GM18520 (cell line): ENCODE data around the gene APEX1.
"Not testable (repeated sequence)": the region's sequence is repeated elsewhere in the genome, so short reads cannot be mapped to it uniquely, and the experiment has no call there.

ENCODE experiments used
- ATAC-seq: cut with Tn5 transposase; IDR thresholded peaks from one replicate; pipeline ENCODE4 v1.9.1; 2021; ENCODE audit not compliant: unreplicated experiment

The APEX1 gene

DNA sequence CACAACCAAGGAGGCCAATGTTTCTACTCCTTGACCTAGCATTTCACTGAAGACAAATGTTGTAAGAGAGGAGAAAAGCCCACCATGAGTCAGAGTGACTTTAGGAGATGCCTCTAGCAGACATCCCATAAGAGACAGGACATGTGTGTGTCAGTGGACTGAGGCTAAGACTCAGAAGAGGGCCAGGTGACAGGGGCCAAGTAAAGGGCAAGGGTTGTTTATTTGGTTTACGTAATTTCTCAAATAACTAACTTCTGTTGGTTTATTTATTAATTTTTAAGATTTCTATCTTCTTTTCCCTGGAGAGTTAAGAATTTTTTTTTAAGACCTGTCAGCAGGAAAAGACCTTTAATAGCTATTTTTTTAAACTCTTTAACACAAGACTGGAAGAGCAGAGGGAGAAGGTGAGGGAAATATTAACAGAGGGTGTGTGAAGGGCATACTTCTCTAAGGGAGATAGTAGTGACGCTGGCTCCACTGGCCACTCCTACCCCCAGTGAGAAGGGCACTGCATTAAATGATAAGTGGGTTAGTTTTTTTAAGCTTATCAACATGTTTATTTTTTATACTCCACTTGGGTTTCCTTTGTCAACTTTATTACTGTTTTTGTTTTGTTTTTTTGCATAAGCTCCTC lies 17.6 kb downstream of the APEX1 start:
- ATAC-seq = no peak

DNA sequence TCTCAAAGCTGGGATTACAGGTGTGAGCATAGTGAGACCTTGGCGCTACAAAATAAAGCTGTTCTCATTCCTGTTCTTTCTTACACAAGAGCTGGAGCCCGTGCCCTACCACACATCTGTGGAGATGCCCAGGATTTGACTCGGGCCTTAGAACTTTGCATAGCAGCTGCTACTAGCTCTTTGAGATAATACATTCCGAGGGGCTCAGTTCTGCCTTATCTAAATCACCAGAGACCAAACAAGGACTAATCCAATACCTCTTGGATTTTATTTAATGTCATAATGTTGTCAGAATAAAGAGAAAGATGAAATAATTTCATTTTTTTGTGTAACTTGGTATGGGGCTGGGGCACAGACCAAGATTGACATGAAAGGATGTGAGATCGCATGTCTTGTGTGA lies 21.8 kb downstream of the APEX1 start:
- ATAC-seq = no peak

DNA sequence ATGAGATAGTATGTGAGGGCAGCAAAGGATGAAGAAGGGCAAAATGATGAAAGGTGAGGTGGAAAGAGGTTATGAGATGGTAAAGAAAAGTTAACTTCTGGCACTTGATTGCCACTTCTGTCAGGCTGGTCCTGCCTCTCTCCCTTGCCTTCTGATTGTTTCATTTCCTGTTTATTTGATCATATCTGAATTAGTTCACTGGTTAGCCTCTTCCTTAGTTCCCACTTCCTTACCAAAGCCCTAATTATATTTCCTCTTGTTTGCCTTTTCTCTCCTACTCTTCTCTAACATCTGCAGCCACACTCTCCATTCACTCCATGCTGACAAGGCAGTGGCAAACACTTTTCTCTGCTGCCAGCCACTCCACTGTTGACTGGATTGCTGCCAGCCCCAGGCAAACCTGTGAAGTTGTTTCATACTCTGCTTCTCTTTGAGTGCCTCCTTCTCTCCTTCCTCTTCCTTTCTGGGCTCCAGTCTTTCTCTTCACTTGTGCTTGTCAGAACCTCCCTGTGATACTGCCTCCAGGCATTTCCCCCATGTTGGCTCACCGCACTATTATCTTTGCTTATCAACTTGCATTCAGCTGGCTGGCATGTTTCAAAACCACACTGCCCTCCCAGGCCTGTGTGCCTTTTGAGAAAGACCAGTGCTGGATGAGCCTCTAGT lies 22.3 kb downstream of the APEX1 start:
- no peak for ATAC-seq

DNA sequence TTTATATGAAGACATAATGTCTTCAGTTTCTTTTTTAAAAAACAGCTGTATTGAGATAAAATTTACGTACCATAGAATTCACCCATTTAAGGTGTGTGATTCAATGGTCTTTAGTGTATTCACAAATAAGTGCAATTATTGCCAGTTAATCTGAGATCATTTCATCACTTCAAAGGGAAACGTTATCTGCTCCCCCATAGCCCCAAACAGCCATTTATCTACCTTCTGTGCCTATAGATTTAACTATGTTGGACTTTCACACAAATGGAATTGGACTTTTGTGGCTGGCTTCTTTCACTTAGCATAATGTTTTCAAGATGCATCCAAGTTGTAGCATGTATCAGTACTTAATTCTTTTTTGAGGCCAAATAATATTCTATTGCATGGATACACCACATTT lies 23.9 kb downstream of the APEX1 start:
- no peak for ATAC-seq

DNA sequence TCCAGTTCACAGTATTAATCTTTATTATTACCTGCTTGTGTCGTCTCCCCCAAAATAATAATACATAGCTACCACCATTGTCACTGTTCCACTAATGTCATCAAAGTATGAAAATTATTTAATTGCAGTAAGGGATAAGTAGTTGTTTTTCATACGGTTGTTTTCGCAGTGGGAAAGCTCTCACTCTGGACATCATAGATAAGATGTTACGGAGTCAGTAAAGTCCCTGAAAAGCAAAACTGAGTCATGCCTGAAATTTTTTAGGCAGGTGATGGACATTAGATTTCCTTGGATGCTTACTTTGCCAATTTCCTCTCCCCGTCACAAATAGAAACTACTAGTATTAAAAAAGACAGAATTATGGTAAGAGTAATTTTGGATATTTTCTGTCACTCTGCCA lies 27.4 kb downstream of the APEX1 start:
- no peak for ATAC-seq

DNA sequence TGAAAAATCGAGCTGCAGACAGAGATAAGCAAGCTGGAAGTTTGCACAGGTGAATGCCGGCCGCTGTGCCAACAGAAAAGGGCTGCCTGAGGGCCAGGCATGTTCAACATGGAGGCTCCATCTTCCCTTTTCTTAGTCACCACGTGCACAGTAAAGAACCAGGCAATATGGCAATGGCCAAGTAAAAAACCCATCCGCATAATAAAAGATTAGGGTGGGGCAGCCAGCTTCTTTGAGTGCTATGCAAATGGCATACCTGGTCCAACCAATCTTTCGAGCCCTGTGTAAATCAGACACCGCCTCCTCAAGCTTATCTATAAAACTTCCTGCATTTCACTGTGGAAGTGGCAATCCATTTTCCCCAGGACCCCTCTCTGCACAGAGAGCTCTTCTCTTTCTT lies 30.9 kb downstream of the APEX1 start:
- ATAC-seq = no peak

DNA sequence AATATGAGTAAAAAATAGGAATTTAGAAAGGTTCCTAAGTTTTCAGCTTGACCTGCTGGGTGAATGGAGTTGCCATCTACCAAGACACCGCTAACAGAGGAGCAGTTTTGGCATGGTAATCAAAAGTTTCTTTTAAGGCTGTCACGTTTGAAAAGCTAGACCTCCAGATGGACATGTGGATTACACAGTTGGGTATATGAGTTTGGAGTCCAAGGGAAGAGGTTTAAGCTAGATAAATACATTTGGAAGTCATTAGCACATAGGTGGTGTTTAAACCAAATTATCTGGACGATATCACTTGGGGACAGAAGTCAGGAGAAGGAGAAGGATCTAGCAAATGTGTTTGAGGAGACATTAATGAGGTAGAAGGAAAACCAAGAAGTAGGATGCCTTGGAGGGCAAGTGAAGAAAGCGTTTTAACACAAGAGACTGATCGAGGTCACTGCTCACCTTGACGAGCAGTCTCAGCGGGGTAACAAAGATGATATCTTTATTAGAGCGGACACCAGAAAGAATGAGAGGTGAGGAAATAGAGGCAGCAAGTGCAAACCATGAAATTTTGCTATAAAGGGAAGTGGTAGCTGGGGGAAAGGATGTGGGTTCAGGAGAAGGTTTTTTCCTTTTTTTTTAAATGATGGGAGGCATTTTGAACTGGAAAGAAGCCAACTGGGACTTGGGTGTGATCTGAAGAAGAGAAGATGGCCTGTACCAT lies 31.8 kb downstream of the APEX1 start:
- no peak for ATAC-seq

DNA sequence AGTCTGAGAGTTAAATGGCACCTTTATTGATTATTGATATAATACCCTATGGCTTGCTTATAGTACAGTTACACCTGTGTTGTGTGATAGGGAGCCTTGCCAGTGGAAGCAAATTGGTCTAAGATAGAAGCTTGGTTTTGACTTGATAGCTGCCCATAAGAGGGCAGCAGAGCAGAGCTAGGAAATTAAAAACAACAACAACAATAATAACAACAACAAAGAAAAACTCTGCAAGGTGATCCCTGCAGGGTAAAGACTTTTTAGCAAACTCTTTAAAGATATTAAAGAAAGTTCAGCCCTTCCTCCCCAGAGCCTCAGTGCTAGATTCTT lies 32.3 kb downstream of the APEX1 start:
- ATAC-seq = no peak

DNA sequence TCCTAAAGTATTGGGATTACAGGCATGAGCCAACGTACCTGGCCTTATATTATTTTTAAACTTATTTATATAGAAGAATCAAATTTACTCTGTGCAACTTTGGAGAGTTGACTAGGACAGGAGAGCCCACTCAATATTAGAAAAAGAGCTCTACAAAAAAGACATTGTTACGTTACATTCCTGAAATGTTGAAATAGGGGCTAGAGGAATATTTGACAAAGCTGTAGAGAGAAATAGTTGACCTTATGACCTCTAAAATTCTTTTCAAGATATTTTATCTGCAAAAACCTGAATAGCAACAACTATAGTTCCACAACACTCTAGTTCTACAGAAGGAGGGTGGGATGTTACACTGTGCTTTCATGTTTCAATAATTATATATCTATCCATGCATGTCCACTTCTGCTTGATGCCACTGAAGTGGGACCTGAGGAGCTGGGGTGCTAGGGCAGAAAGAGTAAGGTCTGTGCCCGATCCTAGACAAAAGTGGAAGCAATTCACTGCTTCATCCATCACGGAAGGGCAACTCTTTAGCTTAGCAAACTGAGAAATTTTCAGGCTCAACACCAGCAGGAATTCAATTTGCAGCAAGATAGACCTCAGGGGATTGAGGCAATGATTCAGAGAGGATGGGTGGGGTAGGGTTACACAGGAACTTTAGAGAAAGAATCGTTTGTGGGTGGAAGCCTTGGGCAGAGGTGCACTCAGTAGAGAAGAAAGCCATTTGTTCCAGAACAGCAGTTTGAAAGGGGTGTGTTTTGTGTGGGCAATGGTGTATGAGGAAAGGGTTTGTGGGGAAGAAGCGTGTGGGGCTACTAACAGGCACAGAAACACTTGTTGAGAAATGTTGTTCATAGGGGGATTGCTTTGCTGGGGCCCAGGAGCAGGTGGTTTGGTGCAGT lies 34.3 kb downstream of the APEX1 start:
- no peak for ATAC-seq

DNA sequence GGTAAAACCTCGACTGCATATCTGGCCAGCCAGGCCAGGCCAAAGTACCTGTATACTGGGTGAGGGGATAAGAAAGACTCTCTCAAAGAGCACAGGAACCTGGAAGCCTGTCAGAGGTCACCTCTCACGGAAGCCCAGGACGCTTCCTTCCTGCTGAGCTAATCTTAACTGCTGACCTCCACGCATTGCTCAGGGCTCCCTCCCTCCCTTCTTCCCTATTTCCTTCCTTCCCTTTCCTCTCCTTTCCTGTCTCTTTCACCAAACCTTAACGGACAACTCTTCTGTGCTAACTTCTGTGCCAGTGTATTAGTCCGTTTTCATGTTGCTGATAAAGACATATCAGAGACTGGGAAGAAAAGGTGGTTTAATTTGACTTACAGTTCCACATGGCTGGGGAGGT lies 35.5 kb downstream of the APEX1 start:
- no peak for ATAC-seq

DNA sequence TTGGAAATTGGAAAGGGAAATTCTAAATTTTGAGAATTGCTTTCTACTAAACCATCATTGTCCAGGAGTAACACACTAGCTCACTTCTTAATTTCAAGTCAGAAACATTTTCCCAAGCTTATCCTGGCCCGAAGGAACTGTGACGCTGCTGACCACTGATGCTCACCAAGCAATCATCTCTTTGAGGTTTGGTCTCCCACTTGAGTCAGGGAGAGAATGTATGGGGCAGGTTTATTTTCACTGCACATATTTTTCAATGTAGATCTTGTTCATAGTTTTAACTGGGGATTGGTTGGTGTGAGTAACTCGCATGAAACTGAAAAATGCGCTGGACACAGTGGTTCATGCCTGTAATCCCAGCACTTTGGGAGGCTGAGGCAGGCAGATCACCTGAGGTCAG lies 37.5 kb downstream of the APEX1 start:
- no peak for ATAC-seq

DNA sequence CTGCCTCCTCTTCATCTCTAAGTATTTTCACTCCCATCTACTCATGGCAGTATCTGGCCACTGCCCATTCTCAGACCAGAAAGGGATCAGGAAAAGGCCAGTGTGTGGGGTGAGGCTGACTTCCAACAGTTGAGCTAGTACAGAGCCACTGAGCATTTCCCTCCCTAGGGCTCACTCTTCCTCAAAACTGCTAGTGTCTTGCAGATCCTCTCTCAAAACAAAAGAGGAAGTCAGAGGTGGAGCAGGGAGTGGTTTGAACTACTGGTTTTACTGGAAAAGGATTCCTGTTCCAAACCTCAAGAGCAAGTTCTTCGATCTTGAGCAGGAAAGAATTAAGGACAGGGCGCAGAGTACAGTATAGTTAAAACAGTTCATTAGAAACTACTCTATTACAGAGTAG lies 38.6 kb downstream of the APEX1 start:
- no peak for ATAC-seq

DNA sequence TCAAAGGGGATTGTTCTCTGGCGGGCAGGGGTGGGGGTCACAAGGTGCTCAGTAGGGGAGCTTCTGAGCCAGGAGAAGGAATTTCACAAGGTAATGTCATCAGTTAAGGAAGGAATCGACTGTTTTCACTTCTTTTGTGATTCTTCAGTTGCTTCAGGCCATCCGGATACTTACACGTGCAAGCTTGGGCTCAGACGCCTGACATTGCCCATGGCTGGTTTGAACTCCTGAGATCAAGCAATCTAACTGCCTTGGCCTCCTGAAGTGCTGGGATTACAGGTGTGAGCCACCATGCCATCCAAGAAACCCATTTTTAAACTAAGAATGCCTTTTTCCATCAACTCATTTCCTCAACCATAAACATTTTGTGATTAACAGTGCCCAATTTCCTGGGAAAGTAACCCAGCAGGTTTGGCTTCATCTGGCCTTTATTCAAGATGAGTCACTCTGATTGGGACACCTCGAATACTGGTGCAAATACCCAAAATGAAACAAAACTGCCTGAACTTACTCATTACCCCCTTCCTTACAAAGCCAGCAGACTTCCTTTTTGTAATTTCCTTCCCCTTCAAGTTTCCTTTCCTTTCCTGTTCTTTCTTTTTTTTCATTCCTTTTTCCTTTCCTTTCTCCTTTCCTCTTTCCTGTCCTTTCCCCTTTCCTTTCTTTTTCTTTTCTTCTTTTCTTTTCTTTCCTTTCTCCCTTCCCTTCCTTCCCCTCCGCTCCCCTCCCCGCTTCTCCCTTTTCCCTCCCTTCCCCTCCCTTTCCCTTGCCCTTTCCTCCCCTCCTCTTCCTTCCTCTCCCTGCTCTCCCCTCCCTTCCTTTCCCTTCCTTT lies 40.1 kb downstream of the APEX1 start:
- ATAC-seq = no peak

DNA sequence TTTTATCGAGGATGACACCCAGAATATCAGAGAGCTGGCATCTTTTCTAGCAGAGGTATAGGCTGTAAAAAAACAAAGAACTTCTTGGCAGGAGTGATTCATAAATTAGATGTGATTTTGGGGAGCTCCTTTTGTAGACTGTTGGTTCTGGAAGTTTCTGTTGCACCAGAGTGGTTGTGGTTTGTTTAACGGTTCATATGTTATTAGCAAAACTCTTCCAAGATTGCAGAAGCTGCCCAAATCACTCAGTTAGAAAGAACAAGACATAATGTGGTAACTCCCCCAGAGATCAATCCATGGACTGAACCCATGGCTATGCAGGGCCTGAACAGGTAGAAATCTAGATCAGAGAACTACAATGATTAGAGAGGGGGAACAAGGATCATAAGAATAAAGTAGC lies 43.6 kb downstream of the APEX1 start:
- no peak for ATAC-seq

DNA sequence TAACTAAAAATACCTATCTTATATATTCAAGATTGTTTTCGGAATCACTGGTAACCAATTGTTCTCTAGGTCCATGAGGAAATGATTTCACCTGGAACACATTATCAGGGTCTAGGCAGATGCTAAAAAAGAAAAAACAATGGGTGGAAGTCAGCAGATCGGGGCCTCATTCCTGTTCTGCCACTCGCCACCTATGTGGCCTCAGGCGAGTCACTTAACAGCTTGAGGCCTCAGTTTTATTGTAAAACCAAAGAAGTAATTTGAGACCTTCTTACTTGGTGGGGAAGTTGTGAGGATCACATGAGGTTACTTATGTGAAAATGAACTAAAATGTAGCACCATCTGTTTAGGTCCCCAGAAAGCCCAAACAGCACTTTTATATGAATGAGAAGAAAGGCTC lies 44.1 kb downstream of the APEX1 start:
- ATAC-seq = no peak

DNA sequence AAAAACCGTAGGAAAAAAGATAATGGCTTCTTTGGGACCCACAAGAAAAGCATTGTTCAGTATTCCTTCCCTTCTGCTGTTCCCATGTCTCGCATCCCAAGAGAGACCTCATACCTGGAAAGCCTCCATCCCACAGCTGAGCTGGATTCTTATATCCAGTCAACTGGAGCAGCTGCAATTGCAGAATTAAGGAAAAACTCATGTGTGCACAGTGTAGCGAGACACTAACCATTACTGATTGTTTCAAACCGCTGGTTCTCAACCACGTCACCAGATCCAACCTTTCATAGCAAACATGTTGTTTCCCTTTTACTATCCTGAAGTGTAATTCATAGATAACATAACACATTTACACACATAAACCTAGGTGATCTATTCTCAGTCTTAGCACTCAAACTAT lies 44.9 kb downstream of the APEX1 start:
- ATAC-seq = no peak

DNA sequence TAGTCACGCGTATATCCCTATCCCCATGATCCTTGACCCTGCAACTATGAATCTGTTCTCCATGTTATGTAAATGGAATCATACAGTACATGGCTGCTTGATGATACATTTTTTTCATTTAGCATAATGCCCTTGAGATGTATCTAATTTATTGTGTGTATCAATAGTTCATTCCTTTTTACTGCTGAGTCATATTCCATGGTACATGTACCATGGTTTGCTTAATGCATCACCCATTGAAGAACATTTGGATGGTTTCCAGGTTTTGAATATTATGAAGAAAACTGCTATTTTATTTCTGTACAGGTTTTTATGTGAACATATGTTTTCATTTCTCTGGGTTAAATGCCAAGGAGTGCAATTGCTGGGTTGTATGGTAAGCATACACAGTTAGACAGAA lies 46.3 kb downstream of the APEX1 start:
- no peak for ATAC-seq

DNA sequence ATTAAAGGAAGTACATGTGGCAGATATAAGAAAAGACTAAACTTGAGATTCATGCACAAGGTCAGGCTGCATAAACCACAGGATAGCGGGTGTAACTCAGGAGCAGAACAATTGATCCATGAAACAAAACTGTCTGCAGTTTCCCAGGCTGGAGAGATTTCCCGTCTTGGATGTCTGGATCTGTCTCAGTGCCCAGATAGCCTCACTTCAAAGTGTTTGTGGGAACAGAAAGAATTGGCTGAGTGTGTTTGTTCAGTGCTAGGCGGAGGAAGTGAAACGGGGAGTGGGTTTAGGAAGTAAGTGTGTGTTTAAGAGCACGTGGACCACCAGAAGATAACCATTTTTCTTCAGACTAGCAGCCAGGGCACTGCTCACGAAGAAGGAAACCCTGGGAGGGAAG lies 48.9 kb downstream of the APEX1 start:
- no peak for ATAC-seq

DNA sequence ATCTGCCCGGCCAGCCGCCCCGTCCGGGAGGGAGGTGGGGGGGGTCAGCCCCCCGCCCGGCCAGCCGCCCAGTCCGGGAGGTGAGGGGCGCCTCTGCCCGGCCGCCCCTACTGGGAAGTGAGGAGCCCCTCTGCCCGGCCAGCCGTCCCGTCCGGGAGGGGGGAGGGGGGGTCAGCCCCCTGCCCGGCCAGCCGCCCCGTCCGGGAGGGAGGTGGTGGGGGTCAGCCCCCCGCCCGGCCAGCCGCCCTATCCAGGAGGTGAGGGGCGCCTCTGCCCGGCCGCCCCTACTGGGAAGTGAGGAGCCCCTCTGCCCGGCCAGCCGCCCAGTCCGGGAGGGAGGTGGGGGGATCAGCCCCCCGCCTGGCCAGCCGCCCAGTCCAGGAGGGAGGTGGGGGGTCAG lies 51.2 kb downstream of the APEX1 start:
- ATAC-seq = not testable (repeated sequence)

DNA sequence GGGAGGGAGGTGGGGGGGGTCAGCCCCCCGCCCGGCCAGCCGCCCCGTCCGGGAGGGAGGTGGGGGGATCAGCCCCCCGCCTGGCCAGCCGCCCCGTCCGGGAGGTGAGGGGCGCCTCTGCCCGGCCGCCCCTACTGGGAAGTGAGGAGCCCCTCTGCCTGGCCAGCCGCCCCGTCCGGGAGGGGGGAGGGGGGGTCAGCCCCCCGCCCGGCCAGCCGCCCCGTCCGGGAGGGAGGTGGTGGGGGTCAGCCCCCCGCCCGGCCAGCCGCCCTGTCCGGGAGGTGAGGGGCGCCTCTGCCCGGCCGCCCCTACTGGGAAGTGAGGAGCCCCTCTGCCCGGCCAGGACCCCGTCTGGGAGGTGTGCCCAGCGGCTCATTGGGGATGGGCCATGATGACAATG lies 51.7 kb downstream of the APEX1 start:
- ATAC-seq = not testable (repeated sequence)
